ENCODE data around the gene PALM. TPM values are rescaled to one million over a fixed set of nuclear protein-coding genes. Genes with fewer than 3 reads are reported as not detected.

PALM gene
- total RNA-seq, 4 donors from 2014 or later, result 57.1 to 228 (median 77.4) TPM

GRCh38 chr19:754530-754929 is 45.8 kb downstream of the PALM start:
- TF ChIP-seq, protein P1, sequence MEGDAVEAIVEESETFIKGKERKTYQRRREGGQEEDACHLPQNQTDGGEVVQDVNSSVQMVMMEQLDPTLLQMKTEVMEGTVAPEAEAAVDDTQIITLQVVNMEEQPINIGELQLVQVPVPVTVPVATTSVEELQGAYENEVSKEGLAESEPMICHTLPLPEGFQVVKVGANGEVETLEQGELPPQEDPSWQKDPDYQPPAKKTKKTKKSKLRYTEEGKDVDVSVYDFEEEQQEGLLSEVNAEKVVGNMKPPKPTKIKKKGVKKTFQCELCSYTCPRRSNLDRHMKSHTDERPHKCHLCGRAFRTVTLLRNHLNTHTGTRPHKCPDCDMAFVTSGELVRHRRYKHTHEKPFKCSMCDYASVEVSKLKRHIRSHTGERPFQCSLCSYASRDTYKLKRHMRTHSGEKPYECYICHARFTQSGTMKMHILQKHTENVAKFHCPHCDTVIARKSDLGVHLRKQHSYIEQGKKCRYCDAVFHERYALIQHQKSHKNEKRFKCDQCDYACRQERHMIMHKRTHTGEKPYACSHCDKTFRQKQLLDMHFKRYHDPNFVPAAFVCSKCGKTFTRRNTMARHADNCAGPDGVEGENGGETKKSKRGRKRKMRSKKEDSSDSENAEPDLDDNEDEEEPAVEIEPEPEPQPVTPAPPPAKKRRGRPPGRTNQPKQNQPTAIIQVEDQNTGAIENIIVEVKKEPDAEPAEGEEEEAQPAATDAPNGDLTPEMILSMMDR (IDR thresholded peaks at IDR 0.05; ENCODE audit: low read depth), result no peak

GRCh38 chr19:755063-755462 is 46.3 kb downstream of the PALM start:
- TF ChIP-seq, protein P1 (IDR thresholded peaks at IDR 0.05; ENCODE audit: low read depth), result no peak

GRCh38 chr19:756236-756635 is 47.5 kb downstream of the PALM start:
- TF ChIP-seq, protein P1 (IDR thresholded peaks at IDR 0.05; ENCODE audit: low read depth), result no peak

DNA sequence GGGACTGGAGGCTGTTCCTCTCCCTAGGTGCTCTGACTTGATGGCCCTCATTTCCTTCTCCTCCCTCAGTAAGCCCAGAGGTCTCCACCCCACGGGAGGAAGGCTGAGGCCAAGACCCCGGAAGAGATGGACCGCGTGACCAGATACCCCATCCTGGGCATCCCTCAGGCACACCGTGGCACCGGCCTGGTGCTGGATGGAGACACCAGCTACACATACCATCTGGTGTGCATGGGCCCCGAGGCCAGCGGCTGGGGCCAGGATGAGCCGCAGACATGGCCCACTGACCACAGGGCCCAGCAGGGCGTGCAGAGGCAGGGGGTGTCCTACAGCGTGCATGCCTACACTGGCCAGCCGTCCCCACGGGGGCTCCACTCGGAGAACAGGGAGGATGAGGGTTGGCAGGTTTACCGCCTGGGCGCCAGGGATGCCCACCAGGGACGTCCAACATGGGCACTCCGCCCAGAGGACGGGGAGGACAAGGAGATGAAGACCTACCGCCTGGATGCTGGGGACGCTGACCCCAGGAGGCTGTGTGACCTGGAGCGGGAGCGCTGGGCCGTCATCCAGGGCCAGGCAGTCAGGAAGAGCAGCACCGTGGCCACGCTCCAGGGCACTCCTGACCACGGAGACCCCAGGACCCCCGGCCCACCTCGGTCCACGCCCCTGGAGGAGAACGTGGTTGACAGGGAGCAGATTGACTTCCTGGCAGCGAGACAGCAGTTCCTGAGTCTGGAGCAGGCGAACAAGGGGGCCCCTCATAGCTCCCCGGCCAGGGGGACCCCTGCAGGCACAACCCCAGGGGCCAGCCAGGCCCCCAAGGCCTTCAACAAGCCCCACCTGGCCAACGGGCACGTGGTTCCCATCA is 48.3 kb downstream of the PALM start:
- TF ChIP-seq, protein P1 (IDR thresholded peaks at IDR 0.05; ENCODE audit: low read depth), result no peak

GRCh38 chr19:757811-758668 is 49.3 kb downstream of the PALM start:
- TF ChIP-seq, protein P1 (IDR thresholded peaks at IDR 0.05; ENCODE audit: low read depth), result no peak

GRCh38 chr19:763181-763580 is 54.4 kb downstream of the PALM start:
- TF ChIP-seq, protein P1 (IDR thresholded peaks at IDR 0.05; ENCODE audit: low read depth), result no peak

- TF ChIP-seq, protein P1 (IDR thresholded peaks at IDR 0.05; ENCODE audit: low read depth), result no peak
Observed at GRCh38 chr19:763869-764268, 55.1 kb downstream of the PALM start.

Data from subcutaneous adipose tissue (tissue), 4 donors.